HG03469 (cell line): ENCODE results near the gene CHST11.
"Not testable (repeated sequence)": the region's sequence is repeated elsewhere in the genome, so short reads cannot be mapped to it uniquely, and the experiment has no call there.

Experiments
- ATAC-seq: cut with Tn5 transposase; IDR thresholded peaks from one replicate; pipeline ENCODE4 v1.9.1; 2021; ENCODE audit warnings: mild to moderate bottlenecking, moderate library complexity, moderate number of reproducible peaks; ENCODE audit not compliant: unreplicated experiment

Gene CHST11

GRCh38 chr12:104522985-104523722 is 66.4 kb downstream of the CHST11 start:
- ATAC-seq = no peak

- ATAC-seq = no peak
Measured at GRCh38 chr12:104524034-104524832, 67.5 kb downstream of the CHST11 start.

GRCh38 chr12:104526320-104526719 is 69.6 kb downstream of the CHST11 start:
- ATAC-seq = no peak

- no peak for ATAC-seq
Measured at GRCh38 chr12:104526751-104527150, 70.0 kb downstream of the CHST11 start.

- not testable (repeated sequence) for ATAC-seq
Measured at GRCh38 chr12:104527653-104528052, 70.9 kb downstream of the CHST11 start.

- no peak for ATAC-seq
Measured at GRCh38 chr12:104529130-104529874, 72.6 kb downstream of the CHST11 start.

GRCh38 chr12:104532636-104533035 is 75.9 kb downstream of the CHST11 start:
- ATAC-seq = no peak

- ATAC-seq = no peak
Measured at GRCh38 chr12:104533134-104533533, 76.4 kb downstream of the CHST11 start.

GRCh38 chr12:104534162-104534856 is 77.6 kb downstream of the CHST11 start:
- ATAC-seq = no peak

GRCh38 chr12:104534857-104535248 is 78.1 kb downstream of the CHST11 start:
- ATAC-seq = no peak

- ATAC-seq = no peak
Measured at GRCh38 chr12:104535369-104535768, 78.6 kb downstream of the CHST11 start.

GRCh38 chr12:104536841-104537240 is 80.1 kb downstream of the CHST11 start:
- no peak for ATAC-seq

GRCh38 chr12:104538056-104538455 is 81.3 kb downstream of the CHST11 start:
- ATAC-seq = no peak

- no peak for ATAC-seq
Measured at GRCh38 chr12:104538891-104539462, 82.2 kb downstream of the CHST11 start.

GRCh38 chr12:104544836-104545235 is 88.1 kb downstream of the CHST11 start:
- ATAC-seq = no peak

GRCh38 chr12:104546575-104546974 is 89.8 kb downstream of the CHST11 start:
- ATAC-seq = no peak

GRCh38 chr12:104547235-104547634 is 90.5 kb downstream of the CHST11 start:
- ATAC-seq = no peak

GRCh38 chr12:104549815-104550480 is 93.2 kb downstream of the CHST11 start:
- no peak for ATAC-seq

- no peak for ATAC-seq
Measured at GRCh38 chr12:104551313-104551931, 94.7 kb downstream of the CHST11 start.

- ATAC-seq = no peak
Measured at GRCh38 chr12:104553421-104553820, 96.7 kb downstream of the CHST11 start.
